Measurements from ENCODE around the gene ANXA8. TPM values are rescaled to one million over a fixed set of nuclear protein-coding genes. Genes with fewer than 3 reads are reported as not detected.

ANXA8 gene
- total and polyA plus RNA-seq, 2 of the 13 experiments (the other 11 are each of a cell fraction or from before 2014, with no cell fraction given): not detected

DNA sequence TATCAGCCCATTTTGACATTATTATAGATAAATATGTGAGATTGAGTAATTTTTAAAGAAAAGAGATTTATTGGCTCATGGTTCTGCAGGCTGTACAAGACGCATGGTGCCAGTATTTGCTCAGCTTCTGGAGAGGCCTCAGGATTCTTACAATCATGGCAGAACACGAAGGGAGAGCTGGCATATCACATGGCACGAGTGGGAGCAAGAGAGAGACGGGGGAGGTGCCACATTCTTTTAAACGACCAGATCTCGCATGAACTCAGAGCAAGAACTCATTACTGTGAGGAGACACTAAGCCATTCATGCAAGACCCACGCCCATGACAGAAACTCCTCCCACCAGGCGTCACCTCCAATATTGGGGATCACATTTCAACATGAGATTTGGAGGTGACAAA, 59.7 kb downstream of the ANXA8 start:
- Histone ChIP-seq H2AFZ (ENCODE audit: low read length) (no peak overlapping the region), H3K27me3 (ENCODE audit: control insufficient read depth in 1 of 2, insufficient read depth in 2 of 2, low read length in 2 of 2) (peaks cover 2 to 6% of the 10 kb centered on the region in 2 experiments; a peak in 2 of 5 replicates), H3K36me3 (replicated peaks in 1 of 2; ENCODE audit: control insufficient read depth in 1 of 2, insufficient read depth in 2 of 2, low read length in 2 of 2) (no peaks in the 10 kb centered on the region), H3K4me3 (replicated peaks in 1 of 3; ENCODE audit: insufficient read depth in 1 of 3, low read depth in 2 of 3, low read length in 3 of 3) (no peak overlapping the region), H3K79me2 (ENCODE audit: insufficient read depth, low read length) (no peaks in the 10 kb centered on the region), H3K9ac (ENCODE audit: insufficient read depth, low read depth, low read length) (no peak overlapping the region), H3K27ac (ENCODE audit: extremely low read length, insufficient read depth, low read length) (no peak overlapping the region), H3K4me2 (ENCODE audit: low read depth, low read length) (no peak overlapping the region), H3K4me1 (ENCODE audit: insufficient read depth, low read length) (no peaks in the 10 kb centered on the region), H4K20me1 (ENCODE audit: insufficient read depth, low read length) (no peaks in the 10 kb centered on the region), H3K9me3 (ENCODE audit: low read length) (no peaks in the 10 kb centered on the region)
- ATAC-seq: no peak
- ChIA-PET POLR2A (no interaction called here), CTCF (ENCODE audit: low intra/inter-chr PET ratio, low total read pairs) (no interaction called here)
- 19% methylated on average over 8 of the region's 8 CpGs for WGBS (ENCODE audit: low lambda C conversion rate)
- no peak for FAIRE-seq
- intact Hi-C loops (cut with micrococcal nuclease; ENCODE audit: unreplicated experiment) (no loop called here), in situ Hi-C loops (cut with HindIII; ENCODE audit: extremely low pct_ligation_motif_present, low pct_unique_long_range_greater_than_20kb) (no loop called here)
- no peak for DNase-seq (ENCODE audit: low spot score)
- no TSS peak for BruUV-seq (replicated peaks)
- TF ChIP-seq CEBPB (IDR thresholded peaks at IDR 0.05; ENCODE audit: borderline replicate concordance, low read depth, low read length) (no peak), SALL1 (CRISPR knock-in tag; IDR thresholded peaks at IDR 0.05) (no peak), RAD51 (IDR thresholded peaks at IDR 0.05; ENCODE audit: borderline replicate concordance) (no peak), CENPT (CRISPR knock-in tag; IDR thresholded peaks at IDR 0.05; ENCODE audit: low read depth) (no peak), ZNF431 (CRISPR knock-in tag; IDR thresholded peaks at IDR 0.05; ENCODE audit: borderline replicate concordance, low read depth) (no peak), ZNF672 (CRISPR knock-in tag; IDR thresholded peaks at IDR 0.05) (no peak), IKZF1 (IDR thresholded peaks at IDR 0.05) (no peak), NONO (IDR thresholded peaks at IDR 0.05) (no peak), NONO (CRISPR knock-in tag; conservative IDR thresholded peaks at IDR 0.05) (no peak), ZNF121 (CRISPR knock-in tag; IDR thresholded peaks at IDR 0.05) (no peak), TBX2 (CRISPR knock-in tag; IDR thresholded peaks at IDR 0.05; ENCODE audit: borderline replicate concordance) (no peak), GTF3A (CRISPR knock-in tag; conservative IDR thresholded peaks at IDR 0.05) (no peak), SNAI1 (CRISPR knock-in tag; IDR thresholded peaks at IDR 0.05; ENCODE audit: borderline replicate concordance) (no peak), ISX (CRISPR knock-in tag; conservative IDR thresholded peaks at IDR 0.05) (no peak), ARID5B (CRISPR knock-in tag; IDR thresholded peaks at IDR 0.05) (no peak), KLF6 (CRISPR knock-in tag; IDR thresholded peaks at IDR 0.05) (no peak), KLF12 (CRISPR knock-in tag; IDR thresholded peaks at IDR 0.05; ENCODE audit: borderline replicate concordance) (no peak), MYC (CRISPR knock-in tag; IDR thresholded peaks at IDR 0.05; ENCODE audit: borderline replicate concordance) (no peak)
- TF ChIP-seq, protein P1, sequence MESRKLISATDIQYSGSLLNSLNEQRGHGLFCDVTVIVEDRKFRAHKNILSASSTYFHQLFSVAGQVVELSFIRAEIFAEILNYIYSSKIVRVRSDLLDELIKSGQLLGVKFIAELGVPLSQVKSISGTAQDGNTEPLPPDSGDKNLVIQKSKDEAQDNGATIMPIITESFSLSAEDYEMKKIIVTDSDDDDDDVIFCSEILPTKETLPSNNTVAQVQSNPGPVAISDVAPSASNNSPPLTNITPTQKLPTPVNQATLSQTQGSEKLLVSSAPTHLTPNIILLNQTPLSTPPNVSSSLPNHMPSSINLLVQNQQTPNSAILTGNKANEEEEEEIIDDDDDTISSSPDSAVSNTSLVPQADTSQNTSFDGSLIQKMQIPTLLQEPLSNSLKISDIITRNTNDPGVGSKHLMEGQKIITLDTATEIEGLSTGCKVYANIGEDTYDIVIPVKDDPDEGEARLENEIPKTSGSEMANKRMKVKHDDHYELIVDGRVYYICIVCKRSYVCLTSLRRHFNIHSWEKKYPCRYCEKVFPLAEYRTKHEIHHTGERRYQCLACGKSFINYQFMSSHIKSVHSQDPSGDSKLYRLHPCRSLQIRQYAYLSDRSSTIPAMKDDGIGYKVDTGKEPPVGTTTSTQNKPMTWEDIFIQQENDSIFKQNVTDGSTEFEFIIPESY (CRISPR knock-in tag; IDR thresholded peaks at IDR 0.05): no peak
